Type B pancreatic cell (in vitro differentiated cells): ENCODE measurements around the gene MON1B. TPM values are rescaled to one million over a fixed set of nuclear protein-coding genes. Genes with fewer than 3 reads are reported as not detected.

Experiments used
- DNase-seq: peaks from one replicate; pipeline ENCODE4 v3.0.0; 2021; ENCODE audit warnings: mixed read lengths; ENCODE audit not compliant: unreplicated experiment; ENCODE audit errors: extremely low spot score
- H3K27ac Mint-ChIP-seq: 2 replicates; pipeline ENCODE4 v1.8.0; 2021; ENCODE audit warnings: mild to moderate bottlenecking, mixed read lengths
- H3K27me3 Mint-ChIP-seq: 2 replicates; pipeline ENCODE4 v1.8.0; 2021; ENCODE audit warnings: mixed read lengths
- H3K36me3 Mint-ChIP-seq: 2 replicates; pipeline ENCODE4 v1.8.0; 2021; ENCODE audit warnings: mixed read lengths
- H3K4me1 Mint-ChIP-seq: one replicate; pipeline ENCODE4 v1.8.0; 2021; ENCODE audit warnings: mixed read lengths; ENCODE audit not compliant: unreplicated experiment
- H3K4me3 Mint-ChIP-seq: 2 replicates; pipeline ENCODE4 v1.8.0; 2021; ENCODE audit warnings: mild to moderate bottlenecking, mixed read lengths
- H3K9me3 Mint-ChIP-seq: 2 replicates; pipeline ENCODE4 v1.8.0; 2021; ENCODE audit warnings: mixed read lengths
- total RNA-seq: library from RNA; stranded (reverse); gene quantifications from 2 replicates; pipeline ENCODE4 v1.2.1, GENCODE V29; 2021; ENCODE audit warnings: low replicate concordance
- TF ChIP-seq, protein P1 (sequence below): fragments of 200-600 bp; sonication (generic); conservative IDR thresholded peaks from 2 replicates; pipeline ENCODE4 v1.5.0; 2021; ENCODE audit warnings: antibody characterized with exemption, mild to moderate bottlenecking

Gene MON1B
- total RNA-seq, 1 donor from 2014 or later: 41.6 TPM

DNA sequence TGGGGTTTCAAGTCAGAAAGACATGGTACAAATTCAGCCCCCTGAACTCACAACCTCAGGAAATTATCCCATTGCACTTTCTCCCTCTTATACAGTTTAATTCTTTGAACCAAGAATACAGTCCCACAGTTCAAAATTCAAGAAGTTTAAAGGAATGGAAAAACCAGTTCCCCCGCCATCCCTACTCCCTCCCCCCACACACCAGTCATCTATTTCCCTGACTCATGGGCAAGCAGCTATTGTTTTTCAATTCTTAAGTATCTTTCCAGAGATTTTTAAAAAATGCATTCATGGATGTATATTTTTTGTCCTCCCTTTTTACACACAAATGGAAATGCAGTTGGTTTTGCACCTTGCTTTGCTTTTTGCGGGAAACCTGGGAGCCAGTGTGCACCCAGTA lies 15.5 kb downstream of the MON1B start:
- Mint-ChIP-seq H3K9me3 (no peaks in the 10 kb centered on the region), H3K27me3 (no peaks in the 10 kb centered on the region), H3K4me1 (peaks cover 12% of the 10 kb centered on the region), H3K4me3 (no peak overlapping the region), H3K27ac (no peak overlapping the region), H3K36me3 (no peaks in the 10 kb centered on the region)
- TF ChIP-seq, protein P1, sequence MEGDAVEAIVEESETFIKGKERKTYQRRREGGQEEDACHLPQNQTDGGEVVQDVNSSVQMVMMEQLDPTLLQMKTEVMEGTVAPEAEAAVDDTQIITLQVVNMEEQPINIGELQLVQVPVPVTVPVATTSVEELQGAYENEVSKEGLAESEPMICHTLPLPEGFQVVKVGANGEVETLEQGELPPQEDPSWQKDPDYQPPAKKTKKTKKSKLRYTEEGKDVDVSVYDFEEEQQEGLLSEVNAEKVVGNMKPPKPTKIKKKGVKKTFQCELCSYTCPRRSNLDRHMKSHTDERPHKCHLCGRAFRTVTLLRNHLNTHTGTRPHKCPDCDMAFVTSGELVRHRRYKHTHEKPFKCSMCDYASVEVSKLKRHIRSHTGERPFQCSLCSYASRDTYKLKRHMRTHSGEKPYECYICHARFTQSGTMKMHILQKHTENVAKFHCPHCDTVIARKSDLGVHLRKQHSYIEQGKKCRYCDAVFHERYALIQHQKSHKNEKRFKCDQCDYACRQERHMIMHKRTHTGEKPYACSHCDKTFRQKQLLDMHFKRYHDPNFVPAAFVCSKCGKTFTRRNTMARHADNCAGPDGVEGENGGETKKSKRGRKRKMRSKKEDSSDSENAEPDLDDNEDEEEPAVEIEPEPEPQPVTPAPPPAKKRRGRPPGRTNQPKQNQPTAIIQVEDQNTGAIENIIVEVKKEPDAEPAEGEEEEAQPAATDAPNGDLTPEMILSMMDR: no peak
- DNase-seq: no peak

DNA sequence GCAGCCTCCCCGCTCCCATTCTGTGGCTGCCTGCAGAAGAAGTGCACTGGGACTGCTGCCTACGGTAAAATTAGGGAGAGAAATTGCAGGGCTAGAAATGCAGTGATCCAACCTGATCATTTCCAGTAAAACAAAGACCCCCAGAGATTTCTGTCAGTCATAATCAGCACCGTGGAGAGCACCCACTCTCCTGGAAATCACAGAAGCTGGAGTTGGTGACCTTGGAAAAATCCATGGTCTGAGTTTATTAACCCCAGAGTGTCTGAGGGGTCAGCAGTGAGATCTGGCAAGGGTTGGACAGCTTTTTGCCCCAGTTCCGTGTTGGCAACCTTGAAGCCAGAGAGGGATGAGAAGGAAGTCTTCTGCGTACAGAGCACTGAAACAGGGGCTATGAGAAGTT lies 16.0 kb downstream of the MON1B start:
- DNase-seq: no peak
- Mint-ChIP-seq H3K27ac (no peak overlapping the region), H3K9me3 (no peaks in the 10 kb centered on the region)

GRCh38 chr16:77208382-77208781 lies 17.4 kb downstream of the MON1B start:
- TF ChIP-seq, protein P1: no peak
- Mint-ChIP-seq H3K9me3 (no peaks in the 10 kb centered on the region), H3K27ac (no peak overlapping the region), H3K36me3 (no peaks in the 10 kb centered on the region), H3K4me3 (no peak overlapping the region), H3K27me3 (no peaks in the 10 kb centered on the region), H3K4me1 (peaks cover 16% of the 10 kb centered on the region)
- no peak for DNase-seq

More for the DNA sequence above, 16.0 kb downstream of the MON1B start:
- Mint-ChIP-seq H3K36me3 (no peaks in the 10 kb centered on the region), H3K4me1 (peaks cover 16% of the 10 kb centered on the region), H3K27me3 (no peaks in the 10 kb centered on the region), H3K4me3 (no peak overlapping the region)
- TF ChIP-seq, protein P1: no peak

DNA sequence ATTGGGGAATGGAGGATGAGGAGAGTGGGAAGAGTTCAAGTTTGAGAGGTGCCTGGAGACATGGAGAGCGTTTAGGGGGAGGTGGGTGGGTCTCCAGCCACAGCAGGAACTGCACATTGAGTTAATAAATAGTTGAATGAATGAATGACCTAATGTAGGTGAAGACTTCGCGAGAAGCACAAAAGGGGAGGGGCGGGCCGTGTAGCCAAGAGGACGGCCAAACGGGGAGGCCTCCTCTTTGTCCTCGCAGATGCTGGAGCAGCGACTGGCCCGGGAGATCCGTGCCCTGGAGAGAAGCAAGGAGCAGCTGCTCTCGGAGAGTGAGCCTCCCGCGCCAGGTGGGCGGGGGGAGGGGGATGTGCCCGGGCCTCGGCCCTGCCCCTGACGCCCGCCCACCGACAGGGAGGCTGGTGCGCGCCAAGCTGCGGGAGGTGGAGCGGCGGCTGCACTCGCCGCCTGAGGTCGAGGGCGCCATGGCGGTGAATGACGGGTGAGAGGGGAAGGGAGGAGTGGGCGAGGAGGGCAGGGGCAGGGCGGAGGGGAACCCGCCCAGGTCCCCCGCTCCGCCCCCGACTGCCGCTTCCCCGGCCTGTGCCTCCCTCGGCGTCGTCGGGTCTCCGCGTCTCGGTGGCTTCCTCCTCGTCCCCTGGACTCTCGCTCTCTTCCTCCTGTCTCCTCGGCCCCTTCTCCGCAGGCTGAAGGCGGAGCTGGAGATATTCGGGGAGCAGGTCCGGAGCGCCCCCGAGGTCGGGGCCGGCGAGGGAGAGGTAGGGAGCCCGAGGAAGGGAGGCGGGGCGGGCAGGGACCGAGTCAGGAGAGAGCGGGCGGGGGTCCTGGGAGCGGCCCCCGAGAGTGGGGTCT lies 21.1 kb downstream of the MON1B start:
- no peaks in the 10 kb centered on the region for H3K9me3 Mint-ChIP-seq
- peaks cover 12% of the 10 kb centered on the region for H3K4me1 Mint-ChIP-seq
- H3K36me3 Mint-ChIP-seq: peaks cover 3% of the 10 kb centered on the region
- no peak for DNase-seq
- H3K4me3 Mint-ChIP-seq: peak overlapping the region; percentile 94
- H3K27me3 Mint-ChIP-seq: no peaks in the 10 kb centered on the region
- TF ChIP-seq, protein P1: no peak
- peak overlapping the region; percentile 80 for H3K27ac Mint-ChIP-seq

GRCh38 chr16:77212741-77213541 lies 22.0 kb downstream of the MON1B start:
- Mint-ChIP-seq H3K9me3 (no peaks in the 10 kb centered on the region), H3K4me1 (peaks cover 8% of the 10 kb centered on the region), H3K4me3 (peak overlapping the region; percentile 94), H3K27ac (peak overlapping the region; percentile 62), H3K27me3 (no peaks in the 10 kb centered on the region), H3K36me3 (peaks cover 3% of the 10 kb centered on the region)
- no peak for DNase-seq
- TF ChIP-seq, protein P1: no peak
